ENCODE measurements around the gene SDCCAG8.
A peak's percentile ranks its signal among the peaks of the same experiment; 100 is the strongest.

The SDCCAG8 gene

GRCh38 chr1:243320224-243320623 lies 64.4 kb downstream of the SDCCAG8 start (continued):
- no peak for TF ChIP-seq SALL2 (tag by site-specific recombination; IDR thresholded peaks at IDR 0.05; ENCODE audit: borderline replicate concordance)

DNA sequence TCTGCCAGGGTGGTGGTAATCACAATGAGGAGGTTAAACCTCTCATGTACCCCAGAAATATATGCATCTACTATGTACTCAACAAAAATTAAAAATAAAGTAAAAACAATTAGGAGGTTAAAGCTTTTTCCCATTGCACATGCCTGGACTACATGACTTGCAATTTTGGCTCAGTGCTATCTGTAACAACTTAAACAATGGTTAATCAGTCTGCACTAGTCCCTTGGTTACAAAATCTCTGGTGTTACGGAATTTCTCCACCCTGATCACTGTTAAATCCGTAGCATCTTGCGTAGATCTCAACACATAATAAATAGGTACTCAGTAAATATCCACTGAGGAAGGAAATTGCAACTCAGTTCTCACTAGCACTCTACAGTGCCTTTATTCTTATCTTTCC lies 66.5 kb downstream of the SDCCAG8 start:
- no peaks in the 10 kb centered on the region for H3K9me3 ChIP-seq (ENCODE audit: control insufficient read depth, insufficient read depth, low read depth, low read length)
- no peaks in the 10 kb centered on the region for H3K4me1 ChIP-seq (ENCODE audit: control insufficient read depth, insufficient read depth, low read length)
- CTCF ChIA-PET: no interaction called here
- TF ChIP-seq ZNF501 (tag by site-specific recombination; IDR thresholded peaks at IDR 0.05): no peak
- TF ChIP-seq ZNF600 (tag by site-specific recombination; IDR thresholded peaks at IDR 0.05): peak; percentile 68
- POLR2A ChIA-PET: interaction anchor here (0.7 kb wide), 1 partner anchor 135 kb away, joined by 3 read pairs; no protein-coding TSS in a partner anchor
- no peak overlapping the region for H3K27ac ChIP-seq (ENCODE audit: extremely low read depth, low read depth, low read length)
- no peak overlapping the region for H3K4me3 ChIP-seq (ENCODE audit: low read depth, low read length)
- peaks cover 5 to 14% of the 10 kb centered on the region in 2 experiments; a peak in 2 of 3 replicates for H3K36me3 ChIP-seq (ENCODE audit: control insufficient read depth in 2 of 2, insufficient read depth in 1 of 2, low read length in 2 of 2)

- TF ChIP-seq PRDM1 (tag by site-specific recombination; IDR thresholded peaks at IDR 0.05): 0 out of 2 replicates have a peak, but pooled peaks have one; percentile 17
- TF ChIP-seq, protein P1, sequence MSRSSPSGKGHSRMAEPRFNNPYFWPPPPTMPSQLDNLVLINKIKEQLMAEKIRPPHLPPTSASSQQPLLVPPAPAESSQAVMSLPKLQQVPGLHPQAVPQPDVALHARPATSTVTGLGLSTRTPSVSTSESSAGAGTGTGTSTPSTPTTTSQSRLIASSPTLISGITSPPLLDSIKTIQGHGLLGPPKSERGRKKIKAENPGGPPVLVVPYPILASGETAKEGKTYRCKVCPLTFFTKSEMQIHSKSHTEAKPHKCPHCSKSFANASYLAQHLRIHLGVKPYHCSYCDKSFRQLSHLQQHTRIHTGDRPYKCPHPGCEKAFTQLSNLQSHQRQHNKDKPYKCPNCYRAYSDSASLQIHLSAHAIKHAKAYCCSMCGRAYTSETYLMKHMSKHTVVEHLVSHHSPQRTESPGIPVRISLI (tag by site-specific recombination; IDR thresholded peaks at IDR 0.05): no peak
- ChIA-PET CTCF (interaction anchor here (0.6 to 1.9 kb wide), 4 partner anchors 42 to 868 kb away, joined by 3 to 11 read pairs (median 4); no protein-coding TSS in a partner anchor), POLR2A (interaction anchor here (2.1 kb wide), 1 partner anchor 68 kb away, joined by 9 read pairs; the partner anchor contains the start of genes CEP170 and SDCCAG8)
- H3K27ac ChIP-seq (ENCODE audit: extremely low read depth, low read depth, low read length): no peak overlapping the region
- H3K4me1 ChIP-seq (ENCODE audit: control insufficient read depth, insufficient read depth, low read length): no peaks in the 10 kb centered on the region
- H3K9me3 ChIP-seq (ENCODE audit: control insufficient read depth, insufficient read depth, low read depth, low read length): no peaks in the 10 kb centered on the region
- peaks cover 2 to 3% of the 10 kb centered on the region in 2 experiments; a peak in 2 of 3 replicates for H3K36me3 ChIP-seq (ENCODE audit: control insufficient read depth in 2 of 2, insufficient read depth in 1 of 2, low read length in 2 of 2)
- H3K4me3 ChIP-seq (ENCODE audit: low read depth, low read length): no peak overlapping the region
Observed at GRCh38 chr1:243323491-243323890, 67.7 kb downstream of the SDCCAG8 start.

GRCh38 chr1:243325305-243325890 lies 69.6 kb downstream of the SDCCAG8 start:
- ChIA-PET CTCF (interaction anchor here (0.6 to 1.6 kb wide), 3 partner anchors 674 to 1793 kb away, joined by 4 to 7 read pairs (median 6); partner anchors contain the start of gene KMO), POLR2A (no interaction called here)
- H3K4me1 ChIP-seq (ENCODE audit: control insufficient read depth, insufficient read depth, low read length): no peaks in the 10 kb centered on the region
- no peaks in the 10 kb centered on the region for H3K9me3 ChIP-seq (ENCODE audit: control insufficient read depth, insufficient read depth, low read depth, low read length)
- TF ChIP-seq ZNF670 (tag by site-specific recombination; IDR thresholded peaks at IDR 0.05; ENCODE audit: low read depth): no peak
- peak; percentile 75; the same call in 1 of the 2 replicates for TF ChIP-seq ZNF660 (tag by site-specific recombination; IDR thresholded peaks at IDR 0.05)
- TF ChIP-seq ZNF335 (tag by site-specific recombination; conservative IDR thresholded peaks at IDR 0.05): peak; percentile 33
- TF ChIP-seq ZNF146 (tag by site-specific recombination; IDR thresholded peaks at IDR 0.05): no peak
- 0 out of 2 replicates have a peak, but pooled peaks have one; percentile 21 for TF ChIP-seq KLF10 (tag by site-specific recombination; IDR thresholded peaks at IDR 0.05)
- TF ChIP-seq CTCF (tag by site-specific recombination; IDR thresholded peaks at IDR 0.05): peak; percentile 67
- 0 out of 2 replicates have a peak, but pooled peaks have one; percentile 25 for TF ChIP-seq ZSCAN30 (tag by site-specific recombination; IDR thresholded peaks at IDR 0.05)
- no peak for TF ChIP-seq ZNF350 (tag by site-specific recombination; IDR thresholded peaks at IDR 0.05)
- peak; percentile 74 for TF ChIP-seq ZNF654 (tag by site-specific recombination; IDR thresholded peaks at IDR 0.05; ENCODE audit: low read depth)
- H3K36me3 ChIP-seq (ENCODE audit: control insufficient read depth in 2 of 2, insufficient read depth in 1 of 2, low read length in 2 of 2): peaks cover 0 to 2% of the 10 kb centered on the region in 2 experiments; a peak in 1 of 3 replicates
- no peak overlapping the region for H3K27ac ChIP-seq (ENCODE audit: extremely low read depth, low read depth, low read length)
- no peak overlapping the region for H3K4me3 ChIP-seq (ENCODE audit: low read depth, low read length)

Data from HEK293 (cell line).